ENCODE results near the gene RUFY1.

Gene RUFY1

GRCh38 chr5:179605026-179605833, 54.9 kb downstream of the RUFY1 start:
- DNase-seq = no peak

GRCh38 chr5:179606071-179606909, 55.9 kb downstream of the RUFY1 start:
- no peak for DNase-seq

GRCh38 chr5:179606910-179607159, 56.5 kb downstream of the RUFY1 start:
- DNase-seq = no peak

GRCh38 chr5:179607160-179607931, 57.0 kb downstream of the RUFY1 start:
- no peak for DNase-seq

- peak; percentile 45 for DNase-seq
Observed at GRCh38 chr5:179608131-179608581, 57.8 kb downstream of the RUFY1 start.

- DNase-seq = no peak
Observed at GRCh38 chr5:179609834-179610108, 59.4 kb downstream of the RUFY1 start.

GRCh38 chr5:179610109-179610902, 60.0 kb downstream of the RUFY1 start:
- no peak for DNase-seq

- no peak for DNase-seq
Observed at GRCh38 chr5:179610903-179611265, 60.5 kb downstream of the RUFY1 start.

GRCh38 chr5:179612577-179613459, 62.5 kb downstream of the RUFY1 start:
- no peak for DNase-seq

GRCh38 chr5:179613460-179614071, 63.2 kb downstream of the RUFY1 start:
- DNase-seq = no peak

- DNase-seq = no peak
Observed at GRCh38 chr5:179614745-179615144, 64.4 kb downstream of the RUFY1 start.

- no peak for DNase-seq
Observed at GRCh38 chr5:179615203-179615602, 64.8 kb downstream of the RUFY1 start.

- DNase-seq = no peak
Observed at GRCh38 chr5:179616002-179616594, 65.7 kb downstream of the RUFY1 start.

- no peak for DNase-seq
Observed at GRCh38 chr5:179617930-179618329, 67.6 kb downstream of the RUFY1 start.

- no peak for DNase-seq
Observed at GRCh38 chr5:179618923-179619554, 68.7 kb downstream of the RUFY1 start.

GRCh38 chr5:179619776-179620175, 69.4 kb downstream of the RUFY1 start:
- DNase-seq = no peak

- DNase-seq = no peak
Observed at GRCh38 chr5:179620293-179620692, 69.9 kb downstream of the RUFY1 start.

- no peak for DNase-seq
Observed at GRCh38 chr5:179620703-179621350, 70.5 kb downstream of the RUFY1 start.

- DNase-seq = no peak
Observed at GRCh38 chr5:179621551-179622214, 71.3 kb downstream of the RUFY1 start.
